GM21825 (cell line): ENCODE results near the gene CALR3.
"Not testable (repeated sequence)": the region's sequence is repeated elsewhere in the genome, so short reads cannot be mapped to it uniquely, and the experiment has no call there.

ENCODE experiments used
- ATAC-seq: cut with Tn5 transposase; IDR thresholded peaks from one replicate; pipeline ENCODE4 v1.9.1; 2021; ENCODE audit warnings: mild to moderate bottlenecking, moderate library complexity; ENCODE audit not compliant: unreplicated experiment

The CALR3 gene

DNA sequence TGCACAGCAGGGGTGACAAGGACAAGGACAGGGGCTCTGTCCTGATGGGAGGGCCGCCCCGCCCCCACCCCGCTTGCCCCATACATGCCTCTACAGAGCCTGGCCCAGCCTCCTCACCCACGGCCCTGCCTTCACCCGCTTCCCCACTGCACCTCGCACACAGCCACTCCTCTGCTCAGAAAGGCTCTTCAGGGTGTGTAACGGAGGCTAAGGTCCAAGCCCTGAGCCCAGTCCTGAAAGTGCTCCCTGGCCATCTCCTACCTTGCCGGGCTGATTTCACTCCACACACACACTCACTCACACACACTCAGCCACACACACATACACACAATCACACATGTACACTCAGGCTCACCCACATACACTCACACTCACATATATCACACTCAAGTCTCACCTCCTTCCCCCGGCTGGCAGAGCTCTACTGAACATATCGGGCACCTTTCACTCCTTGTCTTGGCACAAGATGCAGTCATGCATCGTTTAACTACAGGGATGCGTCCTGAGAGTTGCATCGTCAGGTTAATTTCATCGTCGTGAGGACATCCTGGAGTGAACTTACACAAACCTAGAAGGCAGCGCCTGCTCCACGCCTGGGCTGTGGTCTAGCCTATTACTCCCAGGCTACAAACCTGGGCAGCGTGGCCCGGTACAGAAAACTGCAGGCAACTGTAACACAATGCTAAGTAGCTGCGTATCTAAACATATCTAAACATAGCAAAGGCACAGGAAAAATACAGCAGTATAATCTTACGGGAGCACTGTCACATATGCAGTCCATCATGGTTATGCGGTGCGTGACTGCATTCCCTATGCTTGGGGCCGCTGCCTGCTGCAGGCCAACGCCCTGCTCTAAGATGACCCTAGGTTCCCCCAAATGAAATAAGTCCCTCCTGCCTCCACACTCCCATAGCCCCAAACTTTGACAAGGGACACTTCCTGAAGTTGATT, 37.3 kb downstream of the CALR3 start:
- no peak for ATAC-seq

DNA sequence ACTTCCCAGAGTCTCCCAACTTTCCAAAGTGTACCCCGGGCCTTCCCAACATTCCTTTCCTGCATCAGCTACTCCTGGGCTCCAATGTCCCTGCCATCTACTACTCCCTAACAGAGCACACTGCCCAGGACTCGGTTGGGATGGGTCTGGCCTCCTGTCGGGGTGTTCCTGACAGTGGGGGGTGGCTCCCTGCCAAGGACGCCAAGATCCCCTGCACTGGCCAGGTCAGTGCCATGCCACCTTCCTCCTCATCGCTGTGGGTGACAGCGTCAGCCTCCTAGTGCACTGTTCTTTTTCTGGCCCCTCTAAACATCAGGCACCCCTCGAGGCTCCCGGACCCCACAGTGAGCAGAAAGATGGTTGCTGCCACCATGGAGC, 38.0 kb downstream of the CALR3 start:
- ATAC-seq = no peak

DNA sequence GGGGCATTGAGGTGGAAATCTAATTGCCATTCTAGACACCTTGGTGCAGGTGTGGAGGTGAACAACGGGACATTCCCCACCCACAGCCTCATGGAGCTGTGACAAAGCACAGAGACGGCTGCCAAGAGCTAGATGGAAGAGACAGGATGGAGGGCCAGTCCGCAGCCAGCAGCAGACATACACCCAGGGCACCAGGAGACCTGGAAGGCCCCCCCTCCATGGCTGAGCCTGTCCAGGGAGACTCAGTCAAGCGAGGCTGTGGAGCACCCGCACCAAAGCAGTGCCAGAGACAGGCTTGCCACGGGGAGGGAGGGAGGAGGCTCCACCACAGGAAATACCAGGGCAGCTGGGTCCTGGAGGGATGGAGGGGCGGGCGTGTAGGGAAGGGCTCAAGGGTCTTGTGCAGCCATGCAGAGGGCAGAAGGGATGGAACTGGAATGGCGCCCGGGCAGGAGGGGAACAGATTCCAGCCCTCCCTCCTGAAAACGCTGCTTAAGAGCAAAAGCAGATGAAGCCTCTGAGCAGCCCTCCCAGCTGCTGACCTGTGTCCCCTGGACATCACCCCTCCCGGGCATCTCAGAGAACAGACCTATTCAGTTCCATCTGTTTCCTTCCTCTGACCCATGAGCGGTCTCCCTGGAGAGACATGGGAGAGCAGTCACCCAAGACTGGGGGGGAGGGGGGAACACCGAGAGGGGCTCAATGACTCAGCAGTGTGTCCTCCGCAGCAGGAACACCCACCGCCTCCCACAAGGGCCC, 38.6 kb downstream of the CALR3 start:
- no peak for ATAC-seq

DNA sequence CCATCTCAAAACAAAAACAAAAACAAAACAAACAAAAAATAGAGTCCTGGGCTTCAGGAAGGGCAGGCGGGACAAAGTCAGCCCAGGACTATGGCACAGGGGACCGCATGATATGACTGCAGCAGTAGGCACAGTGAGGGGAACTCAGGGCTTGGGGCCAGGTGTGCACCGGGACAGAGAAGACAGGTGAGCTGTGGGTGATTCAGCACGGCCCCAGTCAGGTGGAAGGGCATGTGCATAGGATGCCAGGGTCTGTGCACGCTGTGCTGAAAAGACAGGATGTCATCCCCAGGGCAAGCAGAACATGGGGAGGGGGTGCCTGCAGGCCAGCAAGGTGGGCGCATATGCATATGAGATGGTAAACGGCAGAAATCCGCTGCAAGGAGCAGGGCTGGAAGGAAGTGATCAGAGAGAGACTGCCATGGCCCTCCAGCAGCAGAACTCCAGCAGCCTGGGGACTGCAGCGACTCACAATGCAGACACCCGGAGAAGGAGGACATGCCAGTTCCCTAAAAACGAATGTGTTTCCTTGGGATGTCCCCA, 39.2 kb downstream of the CALR3 start:
- ATAC-seq = no peak

DNA sequence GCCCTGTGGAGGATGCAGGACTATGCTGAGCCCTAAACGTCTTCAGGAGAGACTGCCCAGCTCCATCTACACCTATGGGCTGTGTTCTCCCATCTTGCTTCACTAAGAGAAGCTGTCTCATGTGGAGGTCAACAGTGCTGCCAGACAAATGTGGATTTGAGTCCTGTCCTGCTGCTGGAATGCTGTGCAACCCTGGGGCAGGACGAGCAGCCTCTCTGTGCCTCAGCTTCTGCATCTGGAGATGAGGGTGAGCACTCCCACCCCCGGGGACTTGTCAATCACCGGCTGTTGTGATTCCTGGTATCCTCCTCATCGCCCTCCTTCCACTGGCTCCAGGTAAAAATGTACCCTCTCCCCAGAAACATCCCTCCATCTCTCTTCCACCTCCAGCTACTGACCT, 40.5 kb downstream of the CALR3 start:
- no peak for ATAC-seq

DNA sequence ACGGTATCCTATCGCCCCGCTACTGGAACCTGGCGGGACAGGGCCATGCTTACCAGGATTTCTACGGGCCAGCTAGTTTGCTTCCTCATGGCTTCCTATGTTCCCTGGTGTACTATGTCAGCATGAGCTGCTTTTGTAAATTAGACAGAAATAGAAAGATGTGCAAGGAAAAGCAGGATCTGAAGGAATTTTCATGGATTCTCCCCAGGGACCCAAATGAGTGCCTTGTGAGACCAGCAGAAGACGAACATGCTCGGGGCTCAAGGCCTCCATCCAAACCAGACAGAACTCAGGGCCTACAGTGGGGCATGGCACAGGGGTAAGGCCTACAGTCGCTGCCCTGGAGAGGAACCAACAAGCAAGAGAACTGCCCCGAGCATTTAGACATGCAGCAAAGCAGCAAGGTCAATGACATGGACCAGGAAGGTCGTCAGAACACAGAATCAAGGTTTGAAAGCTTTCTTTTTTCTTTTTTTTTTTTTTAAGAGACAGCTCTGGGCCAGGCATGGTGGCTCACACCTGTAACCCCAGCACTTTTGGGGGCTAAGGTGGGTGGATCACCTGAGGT, 41.5 kb downstream of the CALR3 start:
- no peak for ATAC-seq

DNA sequence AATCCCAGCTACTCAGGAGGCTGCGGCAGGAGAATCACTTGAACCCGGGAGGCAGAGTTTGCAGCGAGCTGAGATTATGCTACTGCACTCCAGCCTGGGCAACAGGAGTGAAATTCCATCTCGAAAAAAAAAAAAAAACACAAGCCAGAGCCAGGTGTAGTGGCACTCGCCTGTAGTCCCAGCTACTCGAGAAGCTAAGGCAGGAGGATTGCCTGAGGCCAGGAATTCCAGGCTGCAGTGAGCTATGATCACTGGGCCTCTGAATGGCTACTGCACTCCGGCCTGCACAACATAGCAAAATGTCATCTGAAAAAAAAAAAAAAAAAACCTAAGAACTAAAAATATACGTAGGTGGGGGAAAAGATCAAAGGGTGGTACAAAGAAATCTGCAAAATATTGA, 43.6 kb downstream of the CALR3 start:
- no peak for ATAC-seq

DNA sequence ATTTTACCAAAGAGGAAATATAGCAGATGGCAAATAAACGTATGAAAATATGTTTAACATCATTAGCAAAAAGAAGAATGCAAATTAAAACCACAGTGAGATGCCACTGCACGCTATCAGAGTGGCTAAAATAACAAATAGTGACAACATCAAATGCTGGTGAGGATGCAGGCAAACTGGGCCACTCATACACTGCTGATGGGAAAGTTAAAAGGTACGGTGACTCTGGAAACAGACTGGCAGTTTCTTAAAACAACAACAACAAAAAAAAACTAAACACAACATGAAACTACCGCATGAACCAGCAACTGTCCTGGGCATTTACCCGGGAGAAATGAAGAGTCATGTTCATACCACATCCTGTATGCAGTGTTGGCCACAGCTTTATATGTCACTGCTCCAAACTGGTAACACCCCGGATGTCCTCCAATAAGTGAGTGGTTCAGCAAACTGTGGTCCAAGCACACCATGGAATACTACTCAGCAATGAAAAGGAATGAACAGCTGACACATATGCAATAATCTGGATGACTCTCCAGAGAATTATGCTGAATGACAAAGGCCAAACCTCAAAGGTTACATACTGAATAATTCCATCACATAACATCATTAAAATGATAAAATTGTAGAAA, 46.5 kb downstream of the CALR3 start:
- peak; percentile 42 for ATAC-seq

DNA sequence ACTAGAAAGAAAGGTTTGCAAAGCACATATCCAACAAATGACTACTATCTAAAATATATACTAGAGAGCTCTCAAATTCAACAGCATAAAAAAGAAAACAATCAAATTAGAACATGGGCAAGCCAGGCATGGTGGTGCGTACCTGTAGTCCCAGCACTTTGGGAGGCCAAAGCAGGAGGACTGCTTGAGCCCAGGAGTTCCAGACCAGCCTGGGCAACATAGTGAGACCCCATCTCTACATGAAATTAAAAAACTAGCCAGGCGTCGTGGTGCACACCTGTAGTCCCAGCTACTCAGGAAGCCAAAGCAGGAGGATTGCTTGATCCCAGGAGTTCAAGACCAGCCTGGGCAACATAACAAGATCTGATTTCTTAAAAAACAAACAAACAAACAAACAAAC, 47.1 kb downstream of the CALR3 start:
- not testable (repeated sequence) for ATAC-seq

DNA sequence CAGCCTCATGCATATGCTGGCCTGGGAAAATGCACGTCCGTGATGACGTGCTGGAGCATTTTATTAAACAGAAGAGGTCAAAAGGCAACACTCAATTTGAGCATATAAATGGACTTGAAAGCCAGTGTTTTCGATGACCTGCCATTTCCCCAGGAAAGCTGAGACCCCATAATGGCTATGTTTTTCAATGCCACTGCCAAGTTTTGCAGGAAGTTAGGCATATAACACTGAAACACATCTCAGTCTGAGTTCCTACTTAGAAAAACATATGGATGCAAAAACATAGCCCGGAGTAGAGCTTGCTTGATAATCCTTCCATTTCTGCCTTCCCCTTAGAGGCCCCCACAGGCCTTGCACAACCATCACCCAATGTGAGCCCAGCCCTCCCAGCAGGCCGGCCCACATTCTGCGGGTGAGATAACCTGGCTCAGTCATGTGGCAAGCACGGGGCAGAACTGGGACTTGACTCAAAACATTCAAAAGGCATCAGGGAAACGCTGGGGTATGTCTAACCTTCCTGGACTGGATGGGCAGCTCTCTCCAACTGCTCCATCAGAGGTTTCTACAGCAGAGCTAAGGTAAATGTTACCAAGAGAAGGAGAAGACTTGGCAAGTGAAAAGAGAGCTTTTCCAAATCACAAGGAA, 49.1 kb downstream of the CALR3 start:
- ATAC-seq = peak; percentile 32

DNA sequence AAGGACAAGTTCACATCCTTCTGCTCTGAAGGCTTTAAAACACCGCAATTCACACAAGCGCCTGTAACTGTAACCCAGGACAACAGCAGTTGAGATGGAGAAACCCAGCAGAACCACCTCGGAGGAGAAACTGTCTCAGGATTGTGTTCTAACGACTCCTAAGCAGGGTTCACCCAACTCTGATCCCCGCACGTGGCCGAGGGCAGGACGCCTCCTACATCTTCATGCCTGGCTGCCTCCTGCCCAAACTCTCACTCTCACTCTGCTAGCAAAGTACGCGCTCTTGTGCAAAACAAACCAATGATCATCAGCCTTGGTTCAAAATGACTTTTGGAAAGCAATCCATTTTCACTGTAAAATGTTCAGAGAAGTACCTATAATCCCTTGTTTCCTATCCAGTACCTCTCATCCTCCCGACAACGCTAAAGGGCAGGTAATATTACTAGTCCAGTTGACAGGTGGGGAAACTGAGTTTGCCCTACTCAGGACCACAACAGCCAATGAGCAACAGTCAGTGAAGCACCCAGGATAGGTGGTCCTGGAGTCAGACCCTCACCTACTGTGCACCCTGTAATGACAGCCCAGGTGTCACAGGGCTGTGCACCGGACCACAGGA, 49.8 kb downstream of the CALR3 start:
- ATAC-seq = no peak

DNA sequence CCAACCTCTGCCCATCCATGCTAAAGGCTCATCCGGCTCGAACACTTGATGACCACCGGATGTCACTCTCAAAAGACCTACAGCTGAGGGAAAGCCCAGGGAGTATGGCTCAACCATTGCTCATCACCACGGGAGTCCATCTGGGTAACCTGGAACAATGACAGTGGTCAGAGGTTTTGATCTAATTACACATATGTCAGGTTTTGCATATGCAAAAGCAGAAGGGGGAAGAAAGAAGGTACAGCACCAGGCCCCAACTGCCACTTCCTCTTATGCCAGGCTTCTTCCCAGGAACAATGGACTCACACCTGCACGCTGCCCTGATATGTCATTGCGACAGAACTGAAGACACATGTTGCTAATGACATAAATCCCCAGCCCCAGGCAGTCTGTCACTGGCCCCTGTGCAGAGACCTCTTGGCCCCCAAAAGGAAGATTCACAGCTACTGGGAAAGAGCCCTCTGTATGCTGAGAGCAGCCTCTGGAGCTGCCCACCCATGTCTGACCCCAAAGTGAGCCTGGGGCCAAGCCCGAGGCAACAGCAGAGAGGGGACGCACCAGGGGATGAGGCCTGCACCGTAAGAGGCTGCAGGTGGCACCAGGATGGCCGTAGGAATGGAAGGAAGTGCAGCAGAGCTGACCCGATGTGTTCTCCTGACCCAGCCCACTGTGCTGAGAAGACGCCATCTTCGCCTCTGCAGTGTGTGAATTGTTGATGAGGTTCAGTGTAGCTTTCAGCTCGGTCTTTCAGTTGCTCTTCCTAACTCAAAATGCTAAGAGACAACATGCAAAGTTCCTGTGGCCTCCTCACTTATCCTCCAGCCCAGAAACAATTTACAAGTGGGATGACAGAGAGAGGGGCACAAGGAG, 50.5 kb downstream of the CALR3 start:
- peak; percentile 26 for ATAC-seq

DNA sequence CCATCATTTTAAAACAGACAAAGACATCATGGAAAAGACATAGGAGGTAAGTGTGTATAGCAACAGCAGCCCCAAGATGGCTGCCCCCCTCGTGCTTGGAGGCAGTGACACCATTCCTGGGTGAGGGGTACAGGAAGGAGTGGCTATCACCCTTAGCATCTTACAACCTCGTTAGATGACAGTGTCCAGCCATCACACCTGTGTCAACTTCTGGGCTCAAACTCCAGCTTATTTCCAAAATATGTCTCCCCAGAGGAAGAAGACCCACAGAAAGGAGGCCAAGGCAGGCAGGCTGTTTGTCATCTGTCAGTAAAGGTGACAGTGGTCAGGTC, 51.7 kb downstream of the CALR3 start:
- no peak for ATAC-seq

DNA sequence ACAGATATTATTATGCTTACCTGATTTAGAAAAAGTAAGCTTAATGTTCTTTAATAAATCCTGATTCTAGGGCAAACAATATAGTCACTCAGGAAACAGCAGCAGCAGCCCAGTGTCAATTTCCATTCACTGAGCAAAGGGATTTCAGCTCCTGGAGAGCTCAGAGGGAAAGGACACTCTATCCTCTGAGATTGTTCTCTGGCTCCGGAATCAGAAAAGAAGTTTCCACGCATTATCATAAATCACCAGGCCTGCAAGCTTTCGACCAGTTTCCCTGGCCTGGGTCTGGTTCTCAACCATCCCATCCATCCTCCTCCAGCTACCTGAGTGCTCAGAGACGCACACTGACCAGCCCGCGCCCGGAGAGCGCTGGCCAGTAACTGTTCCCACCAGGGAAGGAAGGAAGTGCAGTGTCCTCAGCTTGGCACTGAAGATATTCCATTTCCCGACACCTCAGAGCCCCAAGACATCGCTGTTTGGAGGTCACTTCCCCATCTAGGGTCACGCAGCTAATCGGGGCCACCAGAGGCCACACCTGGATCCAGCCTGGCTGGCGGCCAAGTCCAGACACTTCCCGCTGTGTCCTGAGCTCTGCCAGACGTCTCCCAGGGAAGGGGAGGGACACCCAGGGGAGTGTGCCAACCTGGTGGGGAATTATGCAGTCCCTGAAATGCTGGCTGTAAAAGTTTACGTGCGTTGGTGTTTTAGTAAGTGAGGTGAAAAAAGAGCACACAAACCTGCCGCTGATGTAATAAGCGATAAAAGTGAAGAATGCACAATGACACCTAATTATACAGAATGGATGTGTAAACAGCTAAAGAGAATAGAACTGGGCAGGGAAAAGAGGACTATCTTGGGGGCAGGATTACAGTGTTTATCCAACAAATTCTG, 53.3 kb downstream of the CALR3 start:
- ATAC-seq = no peak

DNA sequence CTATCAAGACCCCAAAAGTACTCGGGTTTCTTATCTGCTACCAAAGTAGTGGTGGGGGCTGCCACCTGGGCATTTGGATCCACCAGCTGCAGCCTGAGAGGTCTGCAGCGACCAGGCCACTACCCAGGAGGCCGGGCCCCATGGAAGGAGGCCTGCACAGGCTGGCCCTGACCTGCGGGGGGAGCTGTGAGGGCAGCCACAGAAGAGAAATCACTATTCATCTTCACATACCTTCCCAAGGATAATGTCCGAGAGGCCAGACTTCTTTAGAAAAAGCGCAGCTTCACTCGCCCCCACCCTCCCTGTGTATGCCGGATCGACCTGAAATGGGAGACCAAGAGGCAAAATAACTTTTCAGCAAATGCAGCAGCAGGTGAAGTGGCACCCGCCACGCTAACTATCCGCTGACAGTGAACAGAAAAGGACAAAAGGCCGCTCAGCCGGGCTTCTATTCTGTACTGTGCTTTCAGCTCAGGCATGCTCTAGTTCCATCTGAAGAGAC, 54.3 kb downstream of the CALR3 start:
- ATAC-seq = no peak

DNA sequence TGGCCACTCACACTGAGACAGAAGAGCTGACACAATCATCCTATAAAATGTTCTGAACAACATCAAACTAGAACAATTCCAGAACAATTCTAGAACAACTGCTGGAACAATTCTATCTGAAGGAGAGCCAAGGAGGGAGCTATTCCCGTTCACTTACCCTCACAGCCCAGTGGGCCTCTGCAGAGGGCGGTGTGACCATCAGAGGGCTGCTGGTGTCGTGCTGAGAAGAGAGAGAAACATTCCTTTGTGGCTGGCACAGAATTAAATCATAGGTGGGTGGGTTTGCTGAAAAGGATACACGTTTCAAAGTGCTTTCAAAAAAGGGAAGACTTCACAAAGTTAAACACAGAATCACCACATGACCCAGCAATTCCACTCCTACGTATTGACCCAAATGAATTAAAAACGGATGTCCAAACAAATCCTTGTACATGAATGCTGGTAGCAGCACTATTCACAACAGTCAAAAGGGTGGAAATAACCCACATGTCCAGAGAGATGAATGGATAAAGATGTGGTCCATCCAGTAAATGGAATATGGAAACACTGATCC, 59.1 kb downstream of the CALR3 start:
- ATAC-seq = no peak

DNA sequence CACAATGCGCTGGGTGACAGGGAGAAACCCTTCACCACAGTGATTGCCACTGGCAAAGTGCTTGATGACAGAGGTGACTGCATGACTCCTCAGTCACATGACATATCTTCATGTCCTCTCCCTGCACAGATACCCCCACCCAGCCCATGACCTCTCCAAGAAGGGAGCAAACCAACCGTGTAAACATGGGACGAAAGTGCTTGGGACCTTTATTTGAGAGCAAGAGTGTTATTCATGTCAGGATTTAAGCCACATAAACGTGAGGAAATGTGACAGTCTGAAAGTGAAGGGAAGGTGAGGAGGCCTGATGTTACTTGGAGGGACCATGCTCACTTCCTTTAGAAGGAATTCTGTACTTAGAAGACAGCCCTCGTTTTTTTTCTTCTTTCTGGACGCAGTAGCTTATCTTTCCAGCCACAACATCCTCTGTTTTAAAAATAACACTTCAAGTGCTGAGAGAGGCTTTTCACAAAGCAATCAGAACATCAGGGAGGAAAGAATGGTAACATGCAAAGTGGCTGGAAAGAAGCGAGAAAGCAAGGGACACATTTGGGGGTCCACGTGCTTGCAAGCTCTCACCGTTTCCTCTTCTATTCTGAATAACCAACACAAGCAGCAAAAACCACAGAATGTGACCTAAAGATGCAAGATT, 59.8 kb downstream of the CALR3 start:
- no peak for ATAC-seq
